Measurements from ENCODE around the gene SKOR1. TPM values are rescaled to one million over a fixed set of nuclear protein-coding genes. Genes with fewer than 3 reads are reported as not detected.
A peak's percentile ranks its signal among the peaks of the same experiment; 100 is the strongest.

SKOR1 gene
- total and polyA plus RNA-seq, 2 of the 4 experiments (the other 2 are of a cell fraction) = 0.03 TPM; not detected in 1

- TF ChIP-seq SMC3 (IDR thresholded peaks at IDR 0.05; ENCODE audit: low read depth, low read length) = no peak
- TF ChIP-seq MXI1 (IDR thresholded peaks at IDR 0.05; ENCODE audit: borderline replicate concordance, low read depth, low read length) = no peak
- TF ChIP-seq NFE2L2 (IDR thresholded peaks at IDR 0.05; ENCODE audit: low read depth, low read length) = no peak
- no peak for TF ChIP-seq POLR2A (IDR thresholded peaks at IDR 0.05; ENCODE audit: low read depth, low read length)
- no peak for TF ChIP-seq RFX5 (IDR thresholded peaks at IDR 0.05; ENCODE audit: low read depth, low read length)
These were observed 16.1 kb downstream of the SKOR1 start (continued) for GRCh38 chr15:67841513-67841762.

- Histone ChIP-seq H2BK5ac (ENCODE audit: low read depth, low read length, poor library complexity, severe bottlenecking) (no peak overlapping the region), H2BK120ac (ENCODE audit: low read depth, low read length) (no peak overlapping the region), H3K9ac (ENCODE audit: low read depth, low read length) (no peak overlapping the region), H2AK5ac (ENCODE audit: low read depth, low read length) (peak overlapping the region; percentile 25; the same call in 1 of the 2 replicates), H3K4me2 (ENCODE audit: low read depth, low read length) (no peak overlapping the region), H3K23ac (ENCODE audit: low read depth, low read length) (no peak overlapping the region), H3K4ac (ENCODE audit: low read depth, low read length) (peak overlapping the region; percentile 7; the same call in 1 of the 2 replicates), H4K5ac (ENCODE audit: low read depth, low read length) (no peak overlapping the region), H3K79me1 (ENCODE audit: low read depth in 1 of 2, low read length in 2 of 2) (no peaks in the 10 kb centered on the region), H3K36me3 (ENCODE audit: control insufficient read depth, insufficient read depth, low read length) (no peaks in the 10 kb centered on the region), H2BK15ac (ENCODE audit: low read depth, low read length) (no peak overlapping the region), H2AFZ (replicated peaks; ENCODE audit: low read length, poor library complexity) (peak overlapping the region; percentile 34), H4K20me1 (ENCODE audit: insufficient read depth, low read length) (no peaks in the 10 kb centered on the region), H3K9me1 (ENCODE audit: insufficient read depth, low read length) (0 out of 2 replicates have a peak, but pooled peaks cover 6% of the 10 kb centered on the region), H2AK9ac (replicated peaks; ENCODE audit: low read depth, low read length, poor library complexity) (peak overlapping the region; percentile 33), H4K8ac (ENCODE audit: low read depth in 2 of 2, low read length in 2 of 2) (no peak overlapping the region), H3K18ac (ENCODE audit: low read depth, low read length) (no peak overlapping the region; the same call in 1 of the 2 replicates), H3K27ac (ENCODE audit: insufficient read depth, low read length) (no peak overlapping the region), H3K4me1 (ENCODE audit: control insufficient read depth, insufficient read depth, low read length) (peaks cover 15% of the 10 kb centered on the region; the same call in 1 of the 2 replicates), H3K9me3 (ENCODE audit: control insufficient read depth, insufficient read depth, low read length) (no peaks in the 10 kb centered on the region), H4K91ac (ENCODE audit: insufficient read depth, low read depth, low read length) (no peak overlapping the region), H3K27me3 (ENCODE audit: control insufficient read depth, insufficient read depth, low read length) (peaks cover 5% of the 10 kb centered on the region), H2BK20ac (ENCODE audit: low read depth, low read length) (no peak overlapping the region), H3K4me3 (ENCODE audit: insufficient read depth, low read depth, low read length) (no peak overlapping the region), H3K14ac (replicated peaks; ENCODE audit: low read depth, low read length) (no peak overlapping the region), H3K56ac (ENCODE audit: extremely low read depth, insufficient read depth, low read length) (no peak overlapping the region)
- ChIA-PET POLR2A (ENCODE audit: unreplicated experiment) (no interaction called here), CTCF (no interaction called here)
- TF ChIP-seq FOS (IDR thresholded peaks at IDR 0.05; ENCODE audit: low read depth, low read length) (no peak), ELK1 (IDR thresholded peaks at IDR 0.05; ENCODE audit: borderline replicate concordance, low read depth, low read length) (no peak), POLR2A (IDR thresholded peaks at IDR 0.05; ENCODE audit: low read depth, low read length) (no peak), CEBPB (IDR thresholded peaks at IDR 0.05; ENCODE audit: low read depth, low read length) (no peak), CTCF (conservative IDR thresholded peaks at IDR 0.05; ENCODE audit: low read depth, low read length) (no peak), RCOR1 (IDR thresholded peaks at IDR 0.05; ENCODE audit: insufficient replicate concordance, low read length) (no peak), CHD1 (IDR thresholded peaks at IDR 0.05; ENCODE audit: low read depth, low read length) (no peak), BHLHE40 (IDR thresholded peaks at IDR 0.05; ENCODE audit: low read depth, low read length) (no peak)
- dilution Hi-C loops (cut with HindIII; ENCODE audit: low sequenced_read_pairs, unreplicated experiment) (no loop called here), intact Hi-C loops (cut with micrococcal nuclease) (loop anchor here (1.0 kb wide), 1 partner anchor 211 kb away; the partner anchor contains the start of gene PIAS1), in situ Hi-C loops (cut with MboI; ENCODE audit: low sequenced_read_pairs) (no loop called here)
- ATAC-seq (ENCODE audit: low read depth) (no peak), DNase-seq (no peak)
- WGBS, 2 experiments (ENCODE audit: extremely low coverage in 2 of 2, insufficient read length in 1 of 2) = 82% methylated on average over 5 of the region's 7 CpGs; no CpG with 5 or more reads in 1 of the 2 experiments
- no TSS peak for BruUV-seq (replicated peaks)
These were observed 17.8 kb downstream of the SKOR1 start for GRCh38 chr15:67843092-67843501.
